Body of pancreas (tissue), 4 donors: ENCODE measurements around the gene POU3F1.

ENCODE experiments used
- CTCF ChIP-seq, 7 experiments: fragments of 450-650 bp in 4 of 7; fragments of 200-600 bp in 3 of 7; sonication (generic) in 3 of 7; IDR thresholded peaks; one replicate each; pipeline ENCODE4 v1.5.1; 2016 to 2019; ENCODE audit warnings: antibody characterized with exemption in 7 of 7
- POLR2A ChIP-seq, 3 donors: fragments of 450-650 bp; IDR thresholded peaks; one replicate each; pipeline ENCODE4 v1.6.1; 2016; ENCODE audit warnings: antibody characterized with exemption in 3 of 3, mild to moderate bottlenecking in 2 of 3

GRCh38 chr1:38085666-38086330 is 39.2 kb upstream of the POU3F1 start:
- TF ChIP-seq CTCF (IDR thresholded peaks at IDR 0.05) (no peak), POLR2A (IDR thresholded peaks at IDR 0.05) (no peak)
